Astrocyte (in vitro differentiated cells and primary cell): Measurements from ENCODE around the gene PLCL1.

ENCODE experiments used
- EZH2 ChIP-seq: IDR thresholded peaks from 2 replicates; pipeline ENCODE4 v1.6.1; 2012; ENCODE audit warnings: mild to moderate bottlenecking, low read length, inconsistent platforms; ENCODE audit not compliant: insufficient read depth
- TF ChIP-seq, protein P1 (sequence below): IDR thresholded peaks from 2 replicates; pipeline ENCODE4 v1.5.1; 2011; ENCODE audit warnings: low read depth, mild to moderate bottlenecking, inconsistent platforms, low read length, moderate library complexity; ENCODE audit not compliant: insufficient read depth

DNA sequence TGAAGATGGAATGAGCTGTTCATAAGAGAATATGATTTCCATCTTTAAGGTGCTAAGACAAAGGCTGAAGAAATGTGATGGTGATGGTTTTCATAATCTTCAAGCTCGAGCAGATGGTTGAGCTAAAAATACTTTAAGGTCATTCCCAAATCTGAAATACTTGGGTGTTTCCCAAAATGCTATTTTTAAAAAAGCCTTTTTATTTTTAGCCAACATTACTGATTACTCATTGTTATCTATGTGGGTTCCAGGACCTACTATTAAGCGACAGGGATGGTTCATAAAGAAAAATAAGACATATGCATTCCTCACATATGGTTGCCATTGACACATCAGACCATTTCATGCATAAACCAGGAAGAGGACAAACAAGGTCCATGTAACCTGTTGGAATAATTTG is 298.5 kb downstream of the PLCL1 start:
- TF ChIP-seq, protein P1, sequence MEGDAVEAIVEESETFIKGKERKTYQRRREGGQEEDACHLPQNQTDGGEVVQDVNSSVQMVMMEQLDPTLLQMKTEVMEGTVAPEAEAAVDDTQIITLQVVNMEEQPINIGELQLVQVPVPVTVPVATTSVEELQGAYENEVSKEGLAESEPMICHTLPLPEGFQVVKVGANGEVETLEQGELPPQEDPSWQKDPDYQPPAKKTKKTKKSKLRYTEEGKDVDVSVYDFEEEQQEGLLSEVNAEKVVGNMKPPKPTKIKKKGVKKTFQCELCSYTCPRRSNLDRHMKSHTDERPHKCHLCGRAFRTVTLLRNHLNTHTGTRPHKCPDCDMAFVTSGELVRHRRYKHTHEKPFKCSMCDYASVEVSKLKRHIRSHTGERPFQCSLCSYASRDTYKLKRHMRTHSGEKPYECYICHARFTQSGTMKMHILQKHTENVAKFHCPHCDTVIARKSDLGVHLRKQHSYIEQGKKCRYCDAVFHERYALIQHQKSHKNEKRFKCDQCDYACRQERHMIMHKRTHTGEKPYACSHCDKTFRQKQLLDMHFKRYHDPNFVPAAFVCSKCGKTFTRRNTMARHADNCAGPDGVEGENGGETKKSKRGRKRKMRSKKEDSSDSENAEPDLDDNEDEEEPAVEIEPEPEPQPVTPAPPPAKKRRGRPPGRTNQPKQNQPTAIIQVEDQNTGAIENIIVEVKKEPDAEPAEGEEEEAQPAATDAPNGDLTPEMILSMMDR, result no peak
- no peak for TF ChIP-seq EZH2
